T follicular helper cell (primary cell): Measurements from ENCODE around the gene S100A9.
"Not testable (repeated sequence)": the region's sequence is repeated elsewhere in the genome, so short reads cannot be mapped to it uniquely, and the experiment has no call there.

Experiments used
- DNase-seq: peaks from one replicate; pipeline ENCODE4 v3.0.0-alpha.2; 2020; ENCODE audit warnings: low read depth

S100A9 gene

GRCh38 chr1:153407274-153407673 lies 49.6 kb downstream of the S100A9 start:
- DNase-seq = not testable (repeated sequence)
